Mesothelial cell of epicardium (in vitro differentiated cells): ENCODE measurements around the gene EPOP. TPM values are rescaled to one million over a fixed set of nuclear protein-coding genes. Genes with fewer than 3 reads are reported as not detected.

Source experiments
- DNase-seq, 2 experiments: peaks; one replicate each; pipeline ENCODE4 v3.0.0; 2021; ENCODE audit warnings: low spot score in 2 of 2; ENCODE audit not compliant: unreplicated experiment in 2 of 2
- H3K27ac Mint-ChIP-seq: 2 replicates; pipeline ENCODE4 v1.8.0; 2021; ENCODE audit warnings: mixed read lengths
- H3K27me3 Mint-ChIP-seq: 2 replicates; pipeline ENCODE4 v1.8.0; 2021; ENCODE audit warnings: low read depth, mixed read lengths
- H3K36me3 Mint-ChIP-seq: 2 replicates; pipeline ENCODE4 v1.8.0; 2021; ENCODE audit warnings: mixed read lengths
- H3K4me1 Mint-ChIP-seq: 2 replicates; pipeline ENCODE4 v1.8.0; 2021; ENCODE audit warnings: mixed read lengths
- H3K4me3 Mint-ChIP-seq: 2 replicates; pipeline ENCODE4 v1.8.0; 2021; ENCODE audit warnings: mild to moderate bottlenecking, moderate library complexity, mixed read lengths
- H3K9me3 Mint-ChIP-seq: 2 replicates; pipeline ENCODE4 v1.8.0; 2021; ENCODE audit warnings: mixed read lengths
- total RNA-seq: library from RNA; stranded (reverse); gene quantifications from 3 replicates; pipeline ENCODE4 v1.2.1, GENCODE V29; 2021
- TF ChIP-seq, protein P1 (sequence below): fragments of 200-600 bp; sonication (generic); IDR thresholded peaks from one replicate; pipeline ENCODE4 v1.5.0; 2021; ENCODE audit warnings: antibody characterized with exemption; ENCODE audit not compliant: unreplicated experiment

Gene EPOP
- total RNA-seq, 1 donor from 2014 or later, result 3.7 TPM

DNA sequence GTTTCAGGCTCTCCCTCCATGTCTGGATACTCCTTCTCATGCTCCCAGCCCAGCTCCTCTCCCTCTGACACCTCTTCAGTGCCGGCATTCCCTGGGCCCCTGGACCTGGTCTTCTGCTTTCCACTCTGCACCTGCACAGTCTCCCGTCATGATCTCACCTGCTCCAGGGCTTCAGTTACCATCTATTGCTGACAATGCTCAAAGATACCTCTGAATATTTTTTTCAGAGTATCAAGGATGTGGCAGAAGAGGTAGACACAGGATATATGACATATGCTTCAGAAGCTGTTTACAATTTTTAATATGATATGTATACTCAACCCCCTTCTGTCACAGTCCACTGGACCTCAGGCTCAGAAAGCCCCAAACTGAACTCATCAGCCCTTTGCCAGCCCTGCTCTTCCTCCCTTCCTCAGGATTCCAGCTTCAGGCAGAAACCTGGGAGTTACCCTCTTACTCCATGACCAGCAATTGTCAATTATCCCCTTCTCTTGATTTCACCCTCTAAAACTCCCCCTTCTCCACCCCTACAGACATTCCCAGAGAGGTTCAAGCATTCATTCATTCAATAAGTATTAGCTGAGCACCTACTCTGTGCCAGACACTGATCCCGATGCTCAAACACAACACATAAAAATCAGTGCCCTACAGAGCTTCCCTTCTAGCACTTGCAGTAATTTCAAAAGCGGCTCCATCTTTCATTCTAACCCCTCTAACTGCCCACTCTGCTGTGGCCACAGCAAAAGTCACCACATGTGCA lies 22.5 kb upstream of the EPOP start:
- peak overlapping the region; percentile 27 for H3K27ac Mint-ChIP-seq
- no peak for DNase-seq
- TF ChIP-seq, protein P1, sequence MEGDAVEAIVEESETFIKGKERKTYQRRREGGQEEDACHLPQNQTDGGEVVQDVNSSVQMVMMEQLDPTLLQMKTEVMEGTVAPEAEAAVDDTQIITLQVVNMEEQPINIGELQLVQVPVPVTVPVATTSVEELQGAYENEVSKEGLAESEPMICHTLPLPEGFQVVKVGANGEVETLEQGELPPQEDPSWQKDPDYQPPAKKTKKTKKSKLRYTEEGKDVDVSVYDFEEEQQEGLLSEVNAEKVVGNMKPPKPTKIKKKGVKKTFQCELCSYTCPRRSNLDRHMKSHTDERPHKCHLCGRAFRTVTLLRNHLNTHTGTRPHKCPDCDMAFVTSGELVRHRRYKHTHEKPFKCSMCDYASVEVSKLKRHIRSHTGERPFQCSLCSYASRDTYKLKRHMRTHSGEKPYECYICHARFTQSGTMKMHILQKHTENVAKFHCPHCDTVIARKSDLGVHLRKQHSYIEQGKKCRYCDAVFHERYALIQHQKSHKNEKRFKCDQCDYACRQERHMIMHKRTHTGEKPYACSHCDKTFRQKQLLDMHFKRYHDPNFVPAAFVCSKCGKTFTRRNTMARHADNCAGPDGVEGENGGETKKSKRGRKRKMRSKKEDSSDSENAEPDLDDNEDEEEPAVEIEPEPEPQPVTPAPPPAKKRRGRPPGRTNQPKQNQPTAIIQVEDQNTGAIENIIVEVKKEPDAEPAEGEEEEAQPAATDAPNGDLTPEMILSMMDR, result no peak
- peaks cover 35% of the 10 kb centered on the region for H3K4me1 Mint-ChIP-seq
- H3K36me3 Mint-ChIP-seq, result no peaks in the 10 kb centered on the region
- no peaks in the 10 kb centered on the region for H3K27me3 Mint-ChIP-seq
- no peaks in the 10 kb centered on the region for H3K9me3 Mint-ChIP-seq
- no peak overlapping the region for H3K4me3 Mint-ChIP-seq

DNA sequence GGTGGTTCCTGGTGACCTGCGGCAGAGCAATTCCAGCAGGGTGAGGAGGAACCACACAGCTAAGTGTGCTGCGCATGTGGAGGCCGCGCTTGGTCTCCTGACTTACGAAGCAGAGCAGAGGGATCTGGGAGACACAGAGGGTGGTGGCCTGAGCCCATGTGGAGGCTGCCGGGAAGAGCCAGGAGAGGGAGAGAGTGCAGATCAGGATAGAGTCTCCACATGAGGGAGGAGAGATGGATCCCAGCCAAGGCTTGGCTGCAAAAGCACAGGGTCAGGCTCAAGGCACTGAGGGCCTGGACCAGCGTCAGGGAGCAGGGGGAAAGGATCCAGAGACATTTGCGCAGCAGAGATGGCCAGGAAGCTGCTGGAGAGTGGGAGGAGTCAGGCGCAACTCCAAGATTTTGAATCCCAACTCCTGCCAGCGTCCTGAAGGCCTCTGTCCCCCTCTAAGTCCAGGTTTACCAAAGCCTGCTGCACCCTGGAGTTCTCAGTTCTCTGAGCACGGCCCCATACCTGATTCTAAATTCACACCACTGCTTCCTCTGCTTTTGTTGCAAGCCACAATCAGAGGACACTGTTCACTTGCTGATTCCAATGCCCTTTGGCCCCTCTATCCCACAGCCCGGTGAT lies 19.1 kb upstream of the EPOP start:
- H3K27ac Mint-ChIP-seq, result peak overlapping the region; percentile 57
- no peaks in the 10 kb centered on the region for H3K36me3 Mint-ChIP-seq
- H3K27me3 Mint-ChIP-seq, result no peaks in the 10 kb centered on the region
- H3K4me3 Mint-ChIP-seq, result no peak overlapping the region
- TF ChIP-seq, protein P1, result no peak
- DNase-seq, result no peak
- H3K4me1 Mint-ChIP-seq, result peaks cover 15% of the 10 kb centered on the region
- H3K9me3 Mint-ChIP-seq, result no peaks in the 10 kb centered on the region

GRCh38 chr17:38691154-38691553 lies 16.4 kb upstream of the EPOP start:
- Mint-ChIP-seq H3K27ac (no peak overlapping the region), H3K27me3 (no peaks in the 10 kb centered on the region), H3K36me3 (no peaks in the 10 kb centered on the region), H3K9me3 (no peaks in the 10 kb centered on the region), H3K4me3 (no peak overlapping the region), H3K4me1 (peaks cover 15% of the 10 kb centered on the region)
- no peak for DNase-seq
- TF ChIP-seq, protein P1, result no peak

DNA sequence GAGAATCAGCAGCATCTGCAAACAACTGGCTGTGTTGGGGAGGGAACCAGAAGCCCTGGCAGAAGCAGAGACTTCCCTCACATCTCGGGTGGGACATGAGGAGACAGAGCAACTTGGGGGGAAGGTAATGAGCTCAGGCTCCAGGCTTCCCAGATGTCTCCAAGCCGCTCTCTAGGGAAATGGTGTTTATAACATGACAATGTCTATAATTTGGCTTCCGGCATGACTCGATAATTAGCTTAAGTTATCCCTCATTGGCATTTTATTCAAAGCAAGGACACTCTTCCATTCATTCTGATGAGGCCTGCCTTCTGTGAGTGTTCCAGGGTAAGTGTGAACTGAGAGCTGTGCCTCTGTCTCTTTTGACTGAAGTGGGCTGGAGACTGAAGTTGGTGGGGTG lies 15.6 kb upstream of the EPOP start:
- H3K4me1 Mint-ChIP-seq, result peaks cover 12% of the 10 kb centered on the region
- H3K27me3 Mint-ChIP-seq, result no peaks in the 10 kb centered on the region
- TF ChIP-seq, protein P1, result no peak
- H3K4me3 Mint-ChIP-seq, result no peak overlapping the region
- no peaks in the 10 kb centered on the region for H3K36me3 Mint-ChIP-seq
- no peak for DNase-seq
- no peaks in the 10 kb centered on the region for H3K9me3 Mint-ChIP-seq
- no peak overlapping the region for H3K27ac Mint-ChIP-seq

DNA sequence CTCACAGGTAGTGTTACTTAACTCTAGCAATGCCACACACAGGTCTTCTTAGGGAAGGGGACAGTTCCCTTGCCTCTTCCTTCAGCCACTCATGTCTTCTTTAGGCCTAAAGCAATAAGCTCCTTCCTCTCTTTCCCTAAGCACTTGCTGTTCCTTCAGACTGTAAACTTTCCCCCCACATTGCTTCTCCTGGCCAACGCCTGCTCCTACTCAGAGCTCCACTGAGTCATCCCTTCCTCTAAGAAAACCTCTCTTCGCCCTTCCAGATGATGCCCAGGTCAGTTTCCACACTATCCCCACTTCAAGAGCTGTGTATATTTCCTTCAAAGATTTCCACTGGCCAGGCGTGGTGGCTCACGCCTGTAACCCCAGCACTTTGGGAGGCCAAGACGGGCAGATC lies 12.5 kb upstream of the EPOP start:
- no peaks in the 10 kb centered on the region for H3K27me3 Mint-ChIP-seq
- TF ChIP-seq, protein P1, result no peak
- no peaks in the 10 kb centered on the region for H3K4me1 Mint-ChIP-seq
- no peaks in the 10 kb centered on the region for H3K36me3 Mint-ChIP-seq
- DNase-seq, result no peak
- H3K27ac Mint-ChIP-seq, result no peak overlapping the region
- H3K4me3 Mint-ChIP-seq, result no peak overlapping the region
- no peaks in the 10 kb centered on the region for H3K9me3 Mint-ChIP-seq
